A673 (cell line): ENCODE results near the gene STARD9. TPM values are rescaled to one million over a fixed set of nuclear protein-coding genes. Genes with fewer than 3 reads are reported as not detected.

Experiments used
- BruUV-seq: library from RNA; stranded (reverse); fragments of 400-500 nt; replicated peaks from 2 replicates; lab custom pipeline; 2021; lab: Mats Ljungman, UMichigan
- CTCF ChIA-PET: fragments of 300-600 bp; sonication (Branson Sonifier 250); formaldehyde crosslinking; loops from one replicate; lab custom pipeline; 2022; ENCODE audit warnings: antibody characterized with exemption; lab: Charles Lee
- POLR2A ChIA-PET: fragments of 300-600 bp; sonication (Branson Sonifier 250); formaldehyde crosslinking; loops from one replicate; lab custom pipeline; 2022; ENCODE audit warnings: antibody characterized with exemption; ENCODE audit not compliant: low non-redundant PET; lab: Charles Lee
- DNase-seq: peaks from one replicate; pipeline ENCODE4 v3.0.0-alpha.2; 2015; ENCODE audit warnings: low spot score
- H3K27ac ChIP-seq: fragments of 200-600 bp; sonication (generic); 2 replicates; pipeline ENCODE4 v1.5.1; 2016; ENCODE audit warnings: mixed run types, low read depth, mild to moderate bottlenecking, mixed read lengths, antibody characterized with exemption, low read length; ENCODE audit not compliant: poor library complexity, severe bottlenecking
- H3K27me3 ChIP-seq: fragments of 200-600 bp; sonication (generic); replicated peaks from 2 replicates; pipeline ENCODE4 v1.6.1; 2017; ENCODE audit warnings: mixed run types, low read depth, mild to moderate bottlenecking, mixed read lengths, antibody characterized with exemption, low read length; ENCODE audit not compliant: insufficient read depth, poor library complexity
- H3K36me3 ChIP-seq: fragments of 200-600 bp; sonication (generic); 2 replicates; pipeline ENCODE4 v1.6.1; 2016; ENCODE audit warnings: mixed run types, mild to moderate bottlenecking, mixed read lengths, antibody characterized with exemption, low read length; ENCODE audit not compliant: insufficient read depth, poor library complexity, severe bottlenecking
- H3K4me1 ChIP-seq: fragments of 200-600 bp; sonication (generic); 2 replicates; pipeline ENCODE4 v1.6.1; 2017; ENCODE audit warnings: mixed run types, mild to moderate bottlenecking, mixed read lengths, antibody characterized with exemption, low read length; ENCODE audit not compliant: insufficient read depth, poor library complexity, severe bottlenecking
- H3K4me3 ChIP-seq: fragments of 200-600 bp; sonication (generic); 2 replicates; pipeline ENCODE4 v1.5.1; 2016; ENCODE audit warnings: low read depth, mixed run types, mild to moderate bottlenecking, mixed read lengths, low read length; ENCODE audit not compliant: poor library complexity, severe bottlenecking
- H3K9me3 ChIP-seq: fragments of 200-600 bp; sonication (generic); 2 replicates; pipeline ENCODE4 v1.6.1; 2016; ENCODE audit warnings: mixed run types, low read depth, mild to moderate bottlenecking, mixed read lengths, antibody characterized with exemption, low read length; ENCODE audit not compliant: poor library complexity, severe bottlenecking
- EZH2 ChIP-seq: fragments of 200-600 bp; sonication (generic); IDR thresholded peaks from 2 replicates; pipeline ENCODE4 v1.6.1; 2017; ENCODE audit warnings: borderline replicate concordance, low read depth, mild to moderate bottlenecking, mixed read lengths, antibody characterized with exemption, low read length; ENCODE audit not compliant: poor library complexity, severe bottlenecking
- intact Hi-C: fragments of 100-400 bp; cut with micrococcal nuclease; formaldehyde crosslinking; loops from one replicate; pipeline ENCODE4 v1.10.0; 2022; ENCODE audit not compliant: unreplicated experiment
- total RNA-seq: library from RNA; stranded (reverse); gene quantifications from 2 replicates; pipeline ENCODE4 v1.2.3, GENCODE V29; 2021
- TF ChIP-seq, protein P1 (sequence below): fragments of 300-800, 200-600 bp; sonication (generic); conservative IDR thresholded peaks from 2 replicates; pipeline ENCODE4 v1.5.1; 2017; ENCODE audit warnings: low read depth, mild to moderate bottlenecking, antibody characterized with exemption, low read length, moderate library complexity, mixed read lengths

Gene STARD9
- total RNA-seq, 1 experiment from 2014 or later, result 12.0 TPM

DNA sequence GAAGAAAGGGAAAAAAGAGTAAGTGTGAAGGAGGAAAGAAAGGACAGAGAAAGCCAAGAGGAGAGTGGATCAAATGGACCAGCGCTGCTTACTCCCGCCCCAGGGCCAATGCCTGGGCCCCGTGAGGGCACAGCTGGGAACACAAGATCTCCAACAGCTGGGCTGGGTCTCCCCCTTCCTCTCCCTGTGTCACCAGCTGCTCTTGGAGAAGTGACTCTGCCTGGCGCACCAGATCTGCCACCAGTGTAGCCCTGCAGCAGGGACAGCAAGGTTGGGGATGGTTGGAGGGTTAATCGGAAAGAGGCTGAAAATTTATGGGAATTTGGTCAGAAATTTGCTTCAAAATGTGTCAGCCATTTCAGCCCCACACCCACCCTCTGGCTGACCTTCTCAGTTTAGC is 153.2 kb downstream of the STARD9 start:
- Histone ChIP-seq H3K27ac (no peak overlapping the region), H3K36me3 (peaks cover 86% of the 10 kb centered on the region), H3K9me3 (no peaks in the 10 kb centered on the region), H3K4me1 (no peaks in the 10 kb centered on the region), H3K4me3 (no peak overlapping the region), H3K27me3 (no peaks in the 10 kb centered on the region)
- POLR2A ChIA-PET, result no interaction called here
- CTCF ChIA-PET, result no interaction called here
- no peak for DNase-seq
- TF ChIP-seq EZH2, result no peak
- TF ChIP-seq, protein P1, sequence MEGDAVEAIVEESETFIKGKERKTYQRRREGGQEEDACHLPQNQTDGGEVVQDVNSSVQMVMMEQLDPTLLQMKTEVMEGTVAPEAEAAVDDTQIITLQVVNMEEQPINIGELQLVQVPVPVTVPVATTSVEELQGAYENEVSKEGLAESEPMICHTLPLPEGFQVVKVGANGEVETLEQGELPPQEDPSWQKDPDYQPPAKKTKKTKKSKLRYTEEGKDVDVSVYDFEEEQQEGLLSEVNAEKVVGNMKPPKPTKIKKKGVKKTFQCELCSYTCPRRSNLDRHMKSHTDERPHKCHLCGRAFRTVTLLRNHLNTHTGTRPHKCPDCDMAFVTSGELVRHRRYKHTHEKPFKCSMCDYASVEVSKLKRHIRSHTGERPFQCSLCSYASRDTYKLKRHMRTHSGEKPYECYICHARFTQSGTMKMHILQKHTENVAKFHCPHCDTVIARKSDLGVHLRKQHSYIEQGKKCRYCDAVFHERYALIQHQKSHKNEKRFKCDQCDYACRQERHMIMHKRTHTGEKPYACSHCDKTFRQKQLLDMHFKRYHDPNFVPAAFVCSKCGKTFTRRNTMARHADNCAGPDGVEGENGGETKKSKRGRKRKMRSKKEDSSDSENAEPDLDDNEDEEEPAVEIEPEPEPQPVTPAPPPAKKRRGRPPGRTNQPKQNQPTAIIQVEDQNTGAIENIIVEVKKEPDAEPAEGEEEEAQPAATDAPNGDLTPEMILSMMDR, result no peak
- intact Hi-C loops, result no loop called here
- BruUV-seq, result no TSS peak

DNA sequence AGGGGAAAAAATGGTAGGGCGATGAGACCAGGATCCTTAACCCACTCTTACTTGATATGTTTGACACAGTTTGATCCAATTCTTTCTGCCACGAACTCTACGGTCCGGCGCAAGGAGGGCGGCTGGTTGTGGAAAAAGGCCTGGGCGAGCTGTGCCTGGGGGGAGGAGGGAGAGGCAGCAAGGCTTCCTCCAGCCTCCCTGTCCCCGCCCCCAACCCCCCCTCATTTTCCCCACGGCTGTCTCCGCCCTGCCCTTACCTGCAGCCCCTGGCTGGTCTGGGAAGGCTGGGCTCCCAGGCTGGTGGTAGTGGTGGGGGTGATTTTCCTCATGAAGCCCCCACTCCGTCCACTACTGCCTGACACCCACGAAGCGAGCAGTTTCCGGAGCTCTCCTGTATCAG is 153.6 kb downstream of the STARD9 start:
- intact Hi-C loops, result no loop called here

DNA sequence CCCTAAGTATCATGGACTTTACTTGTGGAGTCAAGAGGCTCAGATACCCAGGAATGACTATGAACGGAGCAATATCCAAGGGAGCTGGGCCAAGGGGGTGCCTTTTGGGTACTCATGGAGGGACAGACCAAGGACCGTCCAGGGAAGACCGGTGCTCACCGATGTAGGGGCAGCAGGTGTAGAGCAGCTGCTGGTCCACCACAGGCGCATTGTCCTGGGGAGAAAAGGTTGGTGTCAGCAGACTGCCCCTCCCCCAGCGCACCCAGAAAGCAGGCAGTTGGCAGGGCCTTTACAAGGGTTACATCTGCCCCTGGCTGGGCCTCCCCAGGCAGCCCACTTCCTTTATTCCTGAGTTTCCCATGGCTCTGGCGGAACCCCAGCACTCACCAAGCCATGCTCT is 154.0 kb downstream of the STARD9 start:
- peaks cover 87% of the 10 kb centered on the region for H3K36me3 ChIP-seq
- TF ChIP-seq, protein P1, result no peak
- TF ChIP-seq EZH2, result no peak
- ChIA-PET POLR2A (no interaction called here), CTCF (no interaction called here)
- no peak overlapping the region for H3K4me3 ChIP-seq
- intact Hi-C loops, result no loop called here
- BruUV-seq, result no TSS peak
- no peaks in the 10 kb centered on the region for H3K27me3 ChIP-seq
- no peaks in the 10 kb centered on the region for H3K9me3 ChIP-seq
- H3K4me1 ChIP-seq, result no peaks in the 10 kb centered on the region
- DNase-seq, result no peak
- no peak overlapping the region for H3K27ac ChIP-seq

More for the DNA sequence above, 153.6 kb downstream of the STARD9 start:
- Histone ChIP-seq H3K27me3 (no peaks in the 10 kb centered on the region), H3K36me3 (peaks cover 87% of the 10 kb centered on the region), H3K4me1 (no peaks in the 10 kb centered on the region), H3K27ac (no peak overlapping the region), H3K9me3 (no peaks in the 10 kb centered on the region), H3K4me3 (no peak overlapping the region)
- no peak for DNase-seq
- BruUV-seq, result no TSS peak
- TF ChIP-seq, protein P1, result no peak
- TF ChIP-seq EZH2, result no peak
- POLR2A ChIA-PET, result no interaction called here
- CTCF ChIA-PET, result no interaction called here
